ENCODE results near the gene PPM1K.
A peak's percentile ranks its signal among the peaks of the same experiment; 100 is the strongest.

Gene PPM1K

GRCh38 chr4:88280228-88280795 is 4.0 kb downstream of the PPM1K start:
- Histone ChIP-seq H3K27ac (no peak overlapping the region), H3K4me3 (no peak overlapping the region)

GRCh38 chr4:88277711-88278225 is 6.6 kb downstream of the PPM1K start:
- Histone ChIP-seq H3K27ac (no peak overlapping the region), H3K4me3 (no peak overlapping the region)

- H3K4me3 ChIP-seq: no peak overlapping the region
- no peak overlapping the region for H3K27ac ChIP-seq
Observed at GRCh38 chr4:88276952-88277710, 7.2 kb downstream of the PPM1K start.

GRCh38 chr4:88275949-88276515 is 8.3 kb downstream of the PPM1K start:
- no peak overlapping the region for H3K4me3 ChIP-seq
- peak overlapping the region in 1 of 21 experiments; percentile 11 for H3K27ac ChIP-seq

- Histone ChIP-seq H3K27ac (peak overlapping the region in 1 of 21 experiments; percentile 11), H3K4me3 (no peak overlapping the region)
Observed at GRCh38 chr4:88275516-88275915, 8.8 kb downstream of the PPM1K start.

GRCh38 chr4:88268913-88269312 is 15.4 kb downstream of the PPM1K start:
- Histone ChIP-seq H3K4me3 (no peak overlapping the region), H3K27ac (no peak overlapping the region)

GRCh38 chr4:88264336-88264735 is 20.0 kb downstream of the PPM1K start:
- H3K4me3 ChIP-seq: no peak overlapping the region
- H3K27ac ChIP-seq: no peak overlapping the region

GRCh38 chr4:88257726-88258125 is 26.6 kb downstream of the PPM1K start:
- Histone ChIP-seq H3K27ac (no peak overlapping the region), H3K4me3 (no peak overlapping the region)

- no peak overlapping the region for H3K4me3 ChIP-seq
Observed at GRCh38 chr4:88255111-88255510, 29.2 kb downstream of the PPM1K start.

GRCh38 chr4:88251924-88252323 is 32.4 kb downstream of the PPM1K start:
- Histone ChIP-seq H3K27ac (no peak overlapping the region), H3K4me3 (no peak overlapping the region)

More at GRCh38 chr4:88255111-88255510, 29.2 kb downstream of the PPM1K start:
- H3K27ac ChIP-seq: no peak overlapping the region

- Histone ChIP-seq H3K27ac (no peak overlapping the region), H3K4me3 (no peak overlapping the region)
Observed at GRCh38 chr4:88247148-88247547, 37.2 kb downstream of the PPM1K start.

GRCh38 chr4:88246600-88246999 is 37.8 kb downstream of the PPM1K start:
- H3K4me3 ChIP-seq: no peak overlapping the region
- no peak overlapping the region for H3K27ac ChIP-seq

- Histone ChIP-seq H3K27ac (no peak overlapping the region), H3K4me3 (peak overlapping the region in 3 of 7 experiments; percentile 10 to 16 (median 13))
Observed at GRCh38 chr4:88244816-88245579, 39.4 kb downstream of the PPM1K start.

GRCh38 chr4:88244056-88244455 is 40.3 kb downstream of the PPM1K start:
- H3K4me3 ChIP-seq: no peak overlapping the region
- H3K27ac ChIP-seq: no peak overlapping the region

GRCh38 chr4:88242144-88242543 is 42.2 kb downstream of the PPM1K start:
- Histone ChIP-seq H3K4me3 (no peak overlapping the region), H3K27ac (no peak overlapping the region)

- Histone ChIP-seq H3K4me3 (no peak overlapping the region), H3K27ac (no peak overlapping the region)
Observed at GRCh38 chr4:88240297-88240714, 44.1 kb downstream of the PPM1K start.

GRCh38 chr4:88230969-88231771 is 53.2 kb downstream of the PPM1K start:
- Histone ChIP-seq H3K4me3 (peak overlapping the region in 2 of 7 experiments; percentile 11 to 18), H3K27ac (peak overlapping the region in 20 of 21 experiments; percentile 2 to 71 (median 50))

- Histone ChIP-seq H3K27ac (peak overlapping the region in 6 of 21 experiments; percentile 25 to 67 (median 52)), H3K4me3 (no peak overlapping the region)
Observed at GRCh38 chr4:88230461-88230891, 53.9 kb downstream of the PPM1K start.

- no peak overlapping the region for H3K27ac ChIP-seq
- H3K4me3 ChIP-seq: no peak overlapping the region
Observed at GRCh38 chr4:88227734-88228133, 56.6 kb downstream of the PPM1K start.

Data from skin epidermis (tissue), 12 donors.